HG02571 (cell line): ENCODE data around the gene PBX4.

Experiments used
- ATAC-seq: cut with Tn5 transposase; IDR thresholded peaks from one replicate; pipeline ENCODE4 v1.9.1; 2021; ENCODE audit warnings: mild to moderate bottlenecking, moderate library complexity; ENCODE audit not compliant: unreplicated experiment

Gene PBX4

DNA sequence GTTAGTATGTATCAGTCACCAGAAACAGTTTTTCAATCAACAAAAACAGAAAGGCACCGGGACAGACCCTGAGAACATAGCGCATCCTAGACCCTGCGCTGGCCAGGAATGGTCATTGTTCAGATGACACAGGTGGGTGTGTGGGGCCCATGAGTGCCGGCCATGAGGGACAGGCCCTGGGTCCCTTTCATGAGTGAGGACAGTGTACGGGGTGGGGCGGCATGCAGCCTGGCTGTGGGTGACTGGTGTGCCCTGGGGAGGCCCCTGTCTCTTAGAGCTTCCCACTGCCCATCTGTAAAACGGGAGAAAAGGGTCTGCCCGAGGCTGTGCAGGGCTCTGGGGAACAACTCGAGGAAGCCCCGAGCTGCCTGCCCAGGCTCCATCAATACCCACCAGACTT is 25.8 kb downstream of the PBX4 start:
- ATAC-seq, result no peak

DNA sequence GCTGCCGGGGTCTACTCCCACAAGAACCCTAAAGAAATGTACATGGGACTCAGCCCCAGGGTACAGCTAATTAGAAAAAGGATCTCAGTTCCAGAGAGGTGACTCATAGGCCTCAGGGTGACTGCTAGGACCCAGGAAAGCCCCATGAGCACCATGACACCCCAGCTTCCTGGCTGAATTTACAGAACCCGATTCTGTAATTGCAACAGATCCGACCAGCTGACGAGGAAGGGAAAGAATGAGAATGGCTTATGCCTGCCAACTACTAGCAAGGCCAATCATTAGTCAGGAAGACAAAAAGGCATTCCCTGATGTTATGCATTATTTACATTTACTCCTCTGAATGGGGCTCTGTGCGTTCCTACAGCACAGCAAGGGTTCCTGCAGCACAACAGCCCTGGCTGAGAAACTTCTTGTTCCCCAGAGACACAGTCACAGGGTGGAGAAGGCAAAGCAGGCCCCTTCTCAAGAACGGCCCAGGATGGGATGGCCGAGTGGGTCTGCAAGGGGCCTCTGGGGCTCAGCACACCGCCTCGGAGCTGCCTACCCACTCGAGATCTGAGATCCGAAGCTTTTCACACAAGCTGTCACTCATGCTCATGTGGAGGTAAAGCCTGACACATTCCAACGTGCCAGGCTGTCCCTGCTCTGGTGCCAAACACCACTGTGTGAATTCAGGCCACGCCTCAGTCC is 27.2 kb downstream of the PBX4 start:
- peak; percentile 62 for ATAC-seq

DNA sequence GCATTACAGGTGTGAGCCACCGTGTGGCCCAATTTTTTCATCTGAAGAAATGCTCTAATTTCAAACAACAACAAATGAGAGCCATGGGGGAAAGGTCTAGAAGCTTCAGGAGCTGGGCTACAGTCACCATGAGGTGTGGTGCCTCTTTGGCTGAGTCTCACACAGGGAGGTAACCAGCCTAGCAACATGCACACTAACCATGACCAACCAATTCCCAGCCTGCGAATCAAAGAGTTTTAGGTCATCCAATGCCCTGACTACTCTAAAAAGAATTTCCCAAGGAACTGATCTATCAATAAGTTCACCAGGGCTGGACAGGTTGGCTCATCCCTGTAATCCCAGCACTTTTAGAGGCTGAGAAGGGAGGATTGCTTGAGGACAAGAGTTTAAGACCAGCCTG is 29.9 kb downstream of the PBX4 start:
- no peak for ATAC-seq

DNA sequence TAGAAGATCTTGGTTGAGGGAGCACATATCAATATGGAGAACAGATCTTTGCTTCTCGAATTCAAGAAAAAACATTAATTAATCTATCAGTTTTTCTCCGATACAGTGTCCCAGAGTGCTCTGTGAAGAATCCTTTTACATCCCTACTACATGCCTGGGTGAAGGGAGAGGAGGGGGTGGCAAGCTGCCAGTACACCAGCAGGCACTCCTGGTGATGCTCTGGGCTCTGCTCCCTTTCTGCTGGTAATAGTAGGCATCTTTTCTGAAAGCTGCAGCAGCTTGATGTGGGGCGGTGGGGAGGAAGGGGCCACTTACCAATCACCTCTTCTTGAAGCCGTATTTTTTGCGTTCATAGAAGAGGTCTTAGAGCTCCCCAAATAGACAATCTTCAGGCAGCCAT is 30.7 kb downstream of the PBX4 start:
- no peak for ATAC-seq

DNA sequence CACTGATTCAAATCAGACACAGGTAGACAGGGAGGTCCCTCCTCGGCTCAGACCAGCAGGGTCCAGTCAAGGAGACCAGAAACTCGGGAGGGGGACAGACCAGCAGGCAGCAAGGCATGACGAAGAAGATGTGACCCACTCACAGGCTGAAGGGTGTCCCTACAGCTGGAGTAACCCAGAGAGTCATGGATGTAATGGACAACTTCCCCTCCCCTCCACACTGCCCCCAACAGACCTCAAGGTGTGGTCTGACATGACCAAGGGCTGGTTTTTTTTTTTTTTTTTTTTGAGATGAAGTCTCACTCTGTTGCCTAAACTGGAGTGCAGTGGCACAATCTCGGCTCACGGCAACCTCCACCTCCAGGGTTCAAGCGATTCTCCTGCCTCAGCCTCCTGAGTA is 34.1 kb downstream of the PBX4 start:
- no peak for ATAC-seq

DNA sequence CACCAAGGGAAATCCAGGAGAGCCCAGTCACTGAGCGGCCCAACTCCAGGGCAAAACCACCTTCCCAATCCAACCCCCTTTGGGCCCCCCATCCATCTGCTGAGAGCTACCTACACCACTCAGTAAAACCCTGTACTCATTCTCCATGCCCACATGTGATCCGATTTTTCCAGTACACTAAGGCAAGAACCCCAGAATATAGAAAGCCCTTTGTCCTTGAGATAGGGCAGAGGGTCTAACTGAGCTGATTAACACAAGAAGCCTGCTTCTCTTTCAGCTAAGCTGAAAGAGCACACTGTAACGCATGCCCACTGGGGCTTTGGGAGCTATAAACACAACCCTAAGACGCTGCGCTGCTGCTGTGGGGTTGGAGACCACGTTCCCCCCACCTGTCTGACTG is 36.0 kb downstream of the PBX4 start:
- ATAC-seq, result no peak

DNA sequence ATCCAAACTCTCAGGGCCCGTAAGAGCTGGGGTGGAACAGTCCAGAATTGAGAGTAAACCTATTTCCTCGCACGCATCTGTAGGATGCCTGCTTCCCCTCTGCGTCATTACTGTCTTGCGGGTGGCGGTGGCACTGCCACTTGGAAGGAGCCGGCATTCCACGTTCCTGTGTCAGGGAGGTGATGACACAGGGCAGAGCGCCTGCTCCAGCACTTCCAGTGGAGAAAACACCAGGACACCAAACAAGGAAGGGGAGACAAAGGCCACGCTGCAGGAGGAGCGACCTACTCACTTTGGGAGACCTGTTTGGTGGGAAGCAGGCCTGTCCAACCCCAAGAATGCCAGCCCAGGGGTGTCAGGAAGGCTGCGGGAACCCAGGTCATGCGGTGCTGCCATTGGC is 37.1 kb downstream of the PBX4 start:
- ATAC-seq, result no peak

DNA sequence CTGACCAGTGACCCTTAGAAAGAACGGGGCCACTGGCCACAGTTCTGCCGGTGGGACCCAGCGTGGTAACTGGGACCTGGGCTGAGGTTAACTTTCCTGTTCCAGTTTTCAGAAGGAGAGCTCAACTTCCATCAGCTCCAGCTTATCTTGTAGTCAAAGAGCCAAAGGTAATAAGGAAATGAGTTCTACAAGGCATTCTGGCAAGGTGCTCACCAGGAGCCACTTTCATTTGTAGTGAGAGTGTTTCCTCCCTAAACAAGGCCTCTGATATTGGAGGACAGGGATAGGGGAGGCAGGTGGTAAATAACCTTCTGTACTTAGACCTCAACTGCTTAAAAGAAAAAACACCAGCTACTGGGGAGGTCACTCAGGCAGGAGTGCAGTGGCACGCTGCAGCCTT is 38.1 kb downstream of the PBX4 start:
- no peak for ATAC-seq

DNA sequence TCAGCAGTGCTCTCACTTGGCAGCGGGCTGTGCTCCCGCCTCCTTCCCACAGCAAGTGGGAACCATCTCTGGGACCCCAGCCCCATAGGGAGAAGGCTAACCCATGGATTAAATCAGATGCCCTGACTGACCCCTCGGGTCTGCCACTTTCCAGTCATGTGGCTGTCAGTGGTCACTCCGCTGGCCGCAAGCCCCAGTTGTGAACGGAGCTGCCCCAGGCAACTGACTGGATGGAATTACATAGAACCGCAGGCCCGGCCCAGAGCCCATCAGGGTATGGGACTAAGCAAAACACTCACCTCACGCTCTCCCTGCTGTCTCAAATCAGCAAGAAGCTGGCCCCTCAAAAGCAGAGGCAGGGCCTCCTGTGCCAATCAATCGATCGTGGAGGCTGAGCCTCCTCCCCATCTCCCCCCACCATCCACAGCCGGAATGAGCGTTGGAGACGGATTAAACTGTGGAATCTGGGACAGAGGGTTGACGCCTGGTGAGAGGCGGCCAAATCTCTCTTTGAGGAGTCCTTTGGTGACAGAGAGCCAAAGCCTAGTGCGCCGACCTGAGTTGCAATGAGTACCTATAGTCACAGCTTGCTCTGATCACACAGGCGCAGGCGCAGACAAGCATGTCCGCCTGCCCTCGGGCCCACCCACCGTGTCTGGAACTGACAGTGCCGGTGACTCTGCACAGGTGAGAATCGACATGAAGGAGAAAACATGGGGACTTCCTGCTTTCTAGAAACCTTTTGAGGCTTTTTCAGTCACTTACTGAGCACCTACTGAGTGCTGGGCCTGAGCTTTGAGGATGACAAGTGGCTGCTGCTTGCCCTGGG is 38.7 kb downstream of the PBX4 start:
- ATAC-seq, result no peak

DNA sequence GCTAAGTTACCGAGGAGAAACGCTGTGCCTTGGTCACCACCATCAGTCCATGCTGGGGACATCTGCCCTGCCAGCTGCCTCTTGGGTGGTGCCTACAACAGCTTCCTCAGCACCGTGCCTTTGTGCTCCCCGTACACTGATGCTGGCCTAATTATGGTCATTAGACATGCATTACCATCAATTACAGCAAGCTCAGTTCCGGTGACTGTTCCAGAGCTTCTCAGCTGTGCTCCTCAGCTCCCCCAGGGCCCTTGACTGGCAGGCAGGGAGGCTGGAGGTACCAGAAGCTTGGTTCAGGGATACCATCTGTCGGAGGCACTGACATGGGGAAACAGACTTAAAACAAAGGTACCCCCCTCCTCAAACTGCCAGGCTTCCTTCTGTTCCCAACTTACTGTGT is 40.2 kb downstream of the PBX4 start:
- no peak for ATAC-seq

DNA sequence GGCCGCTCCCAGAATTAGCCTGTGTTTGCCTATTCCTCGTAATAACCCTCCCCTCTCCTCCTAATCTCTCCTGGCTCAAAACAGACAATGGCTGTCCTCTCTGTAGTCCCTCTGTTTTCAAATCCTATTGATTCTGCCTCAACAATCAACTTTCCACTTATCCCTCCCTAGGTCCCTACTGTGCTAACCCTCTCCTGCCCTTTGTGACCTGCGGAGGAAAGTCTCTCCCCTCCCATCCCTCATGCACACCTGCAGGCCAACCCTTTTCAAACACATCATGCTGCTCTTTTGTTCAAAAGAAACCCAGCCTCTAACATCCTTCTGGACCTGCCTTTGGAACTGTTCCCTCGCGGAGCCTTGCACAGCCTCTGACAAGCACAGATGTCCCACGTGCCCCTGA is 43.1 kb downstream of the PBX4 start:
- ATAC-seq, result no peak

DNA sequence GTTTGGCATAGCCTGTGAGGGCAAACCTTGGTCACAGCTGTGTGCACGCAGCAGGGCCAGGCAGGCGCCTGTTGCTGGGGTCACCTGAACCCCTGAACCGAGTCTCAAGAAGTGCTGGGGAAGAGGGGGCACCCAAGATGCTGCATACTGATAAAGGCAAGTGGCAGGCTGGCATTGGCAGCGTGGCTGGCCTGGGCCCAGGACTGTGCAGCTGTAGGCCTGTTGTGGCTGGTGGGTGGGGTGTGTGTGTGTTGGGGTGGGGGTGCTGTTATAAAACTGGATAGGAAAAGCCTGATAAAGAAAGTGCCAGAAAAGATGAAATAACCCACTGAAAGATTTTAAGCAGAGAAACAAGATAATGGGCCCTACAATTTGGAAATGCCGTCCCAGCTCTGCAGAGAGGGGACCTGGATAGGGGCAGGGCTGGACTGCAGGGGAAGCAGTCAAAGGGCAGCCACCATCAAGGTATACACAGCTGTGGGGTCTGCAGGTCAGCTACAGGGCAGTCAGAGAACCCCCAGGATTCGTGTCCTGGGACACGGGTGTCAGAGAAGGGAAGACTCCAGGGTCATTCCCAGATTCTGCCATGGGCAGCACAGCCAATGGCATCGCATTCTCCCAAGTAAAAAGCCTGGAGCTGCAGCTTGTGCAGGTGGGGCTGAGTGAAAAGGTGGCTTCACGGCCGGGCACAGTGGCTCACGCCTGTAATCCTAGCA is 47.3 kb downstream of the PBX4 start:
- ATAC-seq, result no peak

DNA sequence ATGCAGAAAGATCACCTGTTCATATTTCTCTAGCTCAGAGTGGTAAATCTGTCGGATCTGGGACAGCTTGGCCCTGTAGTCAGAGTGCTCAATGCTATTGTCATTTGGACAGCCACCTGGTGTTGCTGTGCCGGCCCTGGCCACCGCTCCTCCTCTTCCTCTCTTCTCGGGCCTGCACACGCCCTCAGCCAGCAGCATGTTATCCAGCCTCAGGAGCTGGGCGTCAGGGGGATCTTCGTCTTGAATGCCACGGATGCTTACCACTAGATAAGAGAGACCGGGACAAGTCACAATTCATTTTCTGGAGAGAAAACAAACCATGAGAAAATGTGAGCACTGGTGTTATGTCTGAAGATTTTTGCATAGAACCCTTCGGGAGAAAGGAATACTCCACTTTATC is 47.9 kb downstream of the PBX4 start:
- no peak for ATAC-seq

DNA sequence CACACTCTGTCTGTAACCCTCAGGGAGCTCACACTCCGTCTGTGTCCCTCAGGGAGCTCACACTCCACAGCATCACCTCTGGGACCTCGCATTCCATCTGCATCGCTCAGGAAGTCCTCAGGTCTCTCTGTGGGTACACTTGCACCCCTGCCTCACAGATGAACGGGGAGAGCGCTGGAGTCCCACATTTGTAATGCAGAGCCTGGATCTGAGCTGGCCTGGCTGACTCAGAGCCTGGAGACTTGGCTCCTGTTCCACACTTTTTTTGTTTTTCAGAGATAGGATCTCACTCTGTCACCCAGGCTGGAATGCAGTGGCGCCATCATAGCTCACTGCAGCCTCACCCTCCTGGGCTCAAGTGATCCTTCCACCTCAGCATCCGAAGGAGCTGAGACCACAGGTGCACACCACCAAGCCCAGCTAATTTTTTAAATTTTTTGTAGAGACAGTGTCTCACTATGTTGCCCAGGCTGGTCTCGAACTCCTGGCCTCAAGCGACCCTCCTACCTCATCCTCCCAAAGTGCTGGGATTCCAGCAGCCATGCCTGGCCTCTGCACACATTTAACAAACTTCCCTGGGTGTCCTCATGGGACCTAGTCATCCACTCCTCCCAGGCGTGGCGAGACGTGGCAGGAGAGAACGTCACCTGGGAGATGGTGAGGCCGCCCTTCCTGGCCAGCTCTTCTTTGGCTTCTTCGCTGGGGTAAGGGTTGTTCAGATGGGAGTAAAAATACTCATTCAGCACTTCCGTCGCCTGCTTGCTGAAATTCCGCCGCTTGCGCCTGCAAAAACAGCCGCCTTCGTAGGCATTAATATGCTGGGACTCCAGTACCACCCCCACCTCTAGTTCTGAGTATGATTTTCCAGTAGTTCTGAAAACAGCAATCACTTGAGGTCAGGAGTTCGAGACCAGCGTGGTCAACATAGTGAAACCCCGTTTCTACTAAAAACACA is 49.4 kb downstream of the PBX4 start:
- no peak for ATAC-seq

DNA sequence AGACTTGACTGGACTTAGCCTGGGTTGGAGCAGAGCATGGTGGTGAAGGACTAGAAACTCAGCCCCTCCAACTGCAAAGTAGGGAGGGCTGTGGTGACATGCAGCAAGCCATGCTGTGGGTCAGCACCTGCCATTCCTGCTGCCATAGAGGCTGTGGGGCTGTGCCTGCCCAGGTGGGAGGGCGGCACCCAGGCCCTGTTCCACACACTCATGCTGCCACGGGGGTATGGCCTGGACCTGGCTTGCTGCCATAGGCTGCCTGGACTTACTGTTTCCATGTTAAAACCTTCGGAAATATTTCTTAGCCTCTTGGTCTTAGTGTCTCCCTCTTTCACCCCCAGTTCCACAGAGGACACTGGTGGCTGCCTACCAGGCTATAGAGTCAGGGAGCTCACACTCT is 51.1 kb downstream of the PBX4 start:
- ATAC-seq, result no peak

DNA sequence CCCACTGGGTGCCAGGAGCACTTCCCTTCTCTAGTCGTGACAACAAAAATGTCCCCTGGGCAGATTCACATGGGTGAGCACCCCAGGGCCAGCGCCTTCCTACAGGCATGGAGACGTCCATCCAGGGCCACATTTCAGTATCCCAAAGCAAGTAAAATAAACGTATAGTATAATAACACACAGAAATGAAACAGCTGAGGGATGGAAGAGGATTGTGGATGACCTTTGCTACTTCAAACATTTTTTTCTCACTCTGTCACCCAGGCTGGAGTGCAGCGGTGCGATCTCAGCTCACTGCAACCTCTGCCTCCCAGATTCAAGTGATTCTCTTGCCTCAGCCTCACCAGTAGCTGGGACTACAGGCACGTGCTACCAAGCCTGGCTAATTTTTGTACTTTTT is 52.2 kb downstream of the PBX4 start:
- no peak for ATAC-seq

DNA sequence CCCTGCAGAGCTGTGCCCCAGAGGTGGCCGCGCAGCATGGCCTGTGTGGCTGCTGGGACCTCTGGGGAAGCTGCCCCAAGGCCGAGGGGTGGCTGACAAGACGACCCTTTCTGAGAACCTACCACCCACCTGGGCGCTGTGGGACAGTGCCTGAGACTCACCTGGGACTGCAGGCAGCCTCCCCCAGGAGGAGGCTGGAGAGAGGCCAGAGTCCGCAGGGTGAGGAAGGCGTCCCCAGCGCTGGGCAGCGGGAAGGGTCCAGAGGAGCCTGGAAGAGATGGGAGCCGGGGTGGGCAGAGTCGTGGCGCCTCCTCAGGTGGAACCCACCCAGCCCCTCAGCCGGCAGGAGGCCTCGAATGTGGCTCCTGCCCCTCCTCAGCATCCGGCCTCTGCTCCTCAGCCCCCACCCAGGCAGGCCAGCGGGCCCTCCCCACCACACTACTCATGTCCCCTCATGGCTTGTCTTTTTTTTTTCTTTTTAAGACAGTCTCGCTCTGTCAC is 55.1 kb downstream of the PBX4 start:
- no peak for ATAC-seq

DNA sequence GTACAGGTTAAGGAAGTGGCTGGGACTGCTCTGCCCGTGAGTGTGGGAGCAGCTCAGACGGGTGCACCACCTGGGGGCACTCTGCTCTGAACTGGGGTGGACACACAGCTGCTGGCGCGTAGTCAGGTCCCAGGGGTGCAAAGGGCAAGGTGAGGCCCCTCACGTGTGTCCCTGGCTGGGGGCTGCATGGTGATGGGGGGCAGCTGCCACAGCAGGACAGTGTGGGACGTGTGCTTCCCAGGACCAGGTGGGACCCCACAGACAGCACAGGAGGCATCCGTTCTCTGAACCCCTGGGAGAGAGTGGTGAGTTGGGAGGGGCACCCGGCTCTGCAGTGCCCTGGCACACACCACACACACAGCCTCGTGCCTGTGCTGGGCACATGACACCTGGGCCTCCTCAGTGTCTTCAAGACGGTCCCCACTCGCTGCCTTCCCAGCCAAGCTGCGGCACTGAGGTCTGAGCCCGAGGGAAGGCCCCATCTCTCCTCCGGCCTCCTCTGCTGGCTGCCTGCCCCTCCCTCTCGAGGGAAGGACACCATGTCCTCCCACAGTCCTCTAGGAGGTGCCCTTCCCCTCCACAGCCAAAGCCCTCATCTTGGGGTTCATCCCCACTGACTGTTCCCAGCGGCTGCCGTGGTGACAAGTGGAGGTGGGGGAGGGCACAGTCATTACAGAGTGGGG is 55.7 kb downstream of the PBX4 start:
- ATAC-seq, result no peak

DNA sequence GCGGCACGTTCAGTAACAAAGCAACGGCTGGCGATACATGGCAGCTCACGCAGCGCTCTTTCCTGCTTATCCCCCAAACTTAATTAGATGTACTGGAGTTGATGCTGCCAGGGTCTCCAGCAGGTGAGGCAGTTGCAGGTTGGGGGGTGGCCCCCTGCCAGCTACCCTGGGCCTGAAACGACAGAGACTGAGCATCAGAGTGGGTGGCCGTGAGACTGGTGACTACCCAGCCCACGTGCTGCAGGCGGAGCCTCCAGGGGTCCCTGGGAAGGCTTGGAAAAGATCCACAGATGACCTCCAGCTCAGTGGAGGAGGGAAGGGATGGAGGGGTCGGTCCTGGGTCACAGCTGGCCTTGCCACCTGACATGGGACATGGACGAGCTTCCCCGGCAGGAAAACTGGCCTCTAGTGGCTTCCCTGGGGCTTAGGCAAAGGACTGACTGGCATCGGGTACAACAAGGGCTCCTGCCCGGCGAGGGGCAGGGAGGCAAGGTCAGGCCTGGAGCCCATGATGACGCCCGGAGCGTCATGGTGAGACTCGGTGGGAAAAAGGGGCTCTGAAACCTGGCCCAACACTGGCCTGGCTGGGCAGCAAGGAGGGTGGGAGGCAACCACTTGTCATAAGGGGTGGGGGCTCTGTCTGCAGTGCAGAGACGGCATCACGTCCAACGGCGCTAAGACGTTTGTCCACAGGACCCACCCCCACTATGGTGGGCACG is 56.4 kb downstream of the PBX4 start:
- ATAC-seq, result no peak
